VCaP (cell line): ENCODE data around the gene FOS.
A peak's percentile ranks its signal among the peaks of the same experiment; 100 is the strongest.

Experiments
- H3K27ac ChIP-seq: fragments of 450-650 bp; 2 replicates; pipeline ENCODE4 v1.5.1; 2017
- CTCF ChIP-seq: fragments of 450-650 bp; conservative IDR thresholded peaks from 2 replicates; pipeline ENCODE4 v1.5.1; 2017; ENCODE audit warnings: mild to moderate bottlenecking, moderate library complexity

Gene FOS

GRCh38 chr14:75260025-75260763, 18.4 kb upstream of the FOS start:
- TF ChIP-seq CTCF: no peak
- peak overlapping the region; percentile 75 for H3K27ac ChIP-seq

- no peak overlapping the region for H3K27ac ChIP-seq
- TF ChIP-seq CTCF: no peak
Measured at GRCh38 chr14:75261820-75262219, 16.8 kb upstream of the FOS start.

- no peak for TF ChIP-seq CTCF
- H3K27ac ChIP-seq: no peak overlapping the region
Measured at GRCh38 chr14:75262641-75263040, 16.0 kb upstream of the FOS start.

- peak overlapping the region; percentile 19; the same call in 1 of the 2 replicates for H3K27ac ChIP-seq
- no peak for TF ChIP-seq CTCF
Measured at GRCh38 chr14:75264036-75264435, 14.6 kb upstream of the FOS start.

- H3K27ac ChIP-seq: no peak overlapping the region
- no peak for TF ChIP-seq CTCF
Measured at GRCh38 chr14:75267141-75267721, 11.4 kb upstream of the FOS start.

GRCh38 chr14:75268633-75269550, 9.7 kb upstream of the FOS start:
- H3K27ac ChIP-seq: no peak overlapping the region
- no peak for TF ChIP-seq CTCF

GRCh38 chr14:75271514-75271913, 7.1 kb upstream of the FOS start:
- no peak for TF ChIP-seq CTCF
- H3K27ac ChIP-seq: no peak overlapping the region
